NCI-H2196 treated with DMSO at 0.1 percent for 48 hours (cell line): Measurements from ENCODE around the gene DLG2.

Source experiments
- DNase-seq: peaks from one replicate; lab custom pipeline; 2025; ENCODE audit not compliant: unreplicated experiment; lab: John Stamatoyannopoulos, UW

The DLG2 gene

DNA sequence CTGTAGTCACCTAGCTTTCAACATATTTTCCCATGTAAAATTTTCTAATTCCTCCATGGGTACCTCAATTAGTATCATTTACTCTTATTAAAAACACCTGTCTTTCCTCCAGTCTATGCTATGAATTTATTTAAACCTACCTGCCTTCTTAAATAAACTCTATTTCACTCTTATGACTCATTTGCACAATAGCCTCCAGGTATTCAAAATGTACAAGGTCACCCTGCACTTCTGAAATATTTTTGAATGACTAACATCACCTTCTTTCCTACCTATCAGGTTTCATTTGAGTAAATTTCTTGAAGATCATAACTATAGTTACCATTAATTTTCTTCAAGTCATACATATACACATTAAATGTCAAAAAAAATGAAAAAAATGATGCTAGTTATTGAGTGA, 939.7 kb downstream of the DLG2 start:
- no peak for DNase-seq

DNA sequence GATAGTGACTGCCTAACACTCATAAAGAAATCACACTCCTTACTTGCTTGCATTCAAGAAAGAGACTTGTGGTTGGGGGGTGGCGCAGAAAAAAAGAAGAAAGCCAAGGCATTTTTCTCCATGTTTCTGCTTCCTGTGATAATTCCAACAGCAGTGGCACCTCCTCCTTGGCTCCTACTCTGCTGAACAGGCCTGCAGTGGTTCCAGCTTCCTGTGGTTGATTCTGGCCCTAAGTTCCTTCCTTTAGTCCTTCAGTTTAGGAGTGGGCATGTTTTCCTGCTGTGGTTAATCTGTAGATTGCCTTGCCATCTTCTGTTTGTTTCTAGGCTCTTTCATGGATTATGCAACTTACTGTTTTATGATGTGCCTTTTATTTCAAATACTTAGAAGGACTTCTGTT, 940.4 kb downstream of the DLG2 start:
- DNase-seq = no peak

DNA sequence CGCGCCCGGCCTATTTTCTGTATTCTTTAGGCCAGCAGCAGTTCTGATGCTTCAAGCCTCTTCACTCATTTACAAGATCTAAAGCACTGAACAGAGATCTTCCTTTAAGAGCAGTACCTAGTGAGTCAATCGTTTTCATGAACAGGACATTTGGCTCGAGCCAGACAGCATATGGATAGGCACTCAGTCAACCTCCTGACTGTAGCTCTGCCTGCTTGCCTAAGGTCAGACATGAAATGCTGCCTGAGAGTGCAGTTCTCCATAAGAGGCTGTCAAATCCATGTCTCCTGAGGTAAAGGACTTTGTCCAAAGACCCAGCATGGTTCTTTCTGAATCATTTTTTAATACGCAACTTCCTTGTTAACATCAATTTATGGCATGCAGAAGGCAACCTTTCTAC, 941.2 kb downstream of the DLG2 start:
- no peak for DNase-seq

DNA sequence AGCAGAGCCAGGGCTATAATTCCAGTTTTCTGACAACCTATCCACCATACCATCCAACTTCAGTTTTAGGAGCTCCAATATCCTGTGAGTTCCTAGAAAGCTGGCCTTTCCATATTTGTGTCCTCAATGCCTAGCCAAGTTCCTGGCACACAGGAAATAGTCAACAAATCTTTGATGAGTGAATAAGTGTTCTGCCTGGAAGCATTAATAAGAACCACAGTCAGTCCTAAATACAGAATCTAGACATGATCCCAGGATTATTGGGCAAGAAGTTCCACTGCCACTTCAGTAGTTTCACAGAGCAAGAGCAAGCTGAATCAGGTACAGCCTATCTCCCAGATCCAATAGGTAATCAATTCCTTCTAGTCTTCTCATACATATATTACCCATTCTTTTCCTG, 942.0 kb downstream of the DLG2 start:
- no peak for DNase-seq

DNA sequence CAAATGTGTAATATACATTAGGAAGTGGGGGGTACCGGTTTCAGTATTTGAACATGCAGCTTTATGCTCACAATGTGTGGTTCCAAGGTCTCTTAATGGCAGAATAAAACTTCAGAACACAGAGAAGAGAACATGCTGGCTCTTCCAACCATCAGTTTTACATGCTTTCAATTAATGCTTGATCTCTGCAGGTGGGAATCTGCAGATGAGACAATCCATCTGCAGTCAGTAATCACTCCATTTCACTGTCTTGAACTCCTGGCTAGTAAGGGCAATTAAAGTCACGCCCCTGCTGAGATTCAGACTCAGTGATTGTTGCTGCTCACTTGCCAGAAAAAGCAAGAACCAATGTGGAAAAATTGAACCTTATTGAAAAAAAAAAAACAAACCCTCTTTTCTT, 945.7 kb downstream of the DLG2 start:
- no peak for DNase-seq

DNA sequence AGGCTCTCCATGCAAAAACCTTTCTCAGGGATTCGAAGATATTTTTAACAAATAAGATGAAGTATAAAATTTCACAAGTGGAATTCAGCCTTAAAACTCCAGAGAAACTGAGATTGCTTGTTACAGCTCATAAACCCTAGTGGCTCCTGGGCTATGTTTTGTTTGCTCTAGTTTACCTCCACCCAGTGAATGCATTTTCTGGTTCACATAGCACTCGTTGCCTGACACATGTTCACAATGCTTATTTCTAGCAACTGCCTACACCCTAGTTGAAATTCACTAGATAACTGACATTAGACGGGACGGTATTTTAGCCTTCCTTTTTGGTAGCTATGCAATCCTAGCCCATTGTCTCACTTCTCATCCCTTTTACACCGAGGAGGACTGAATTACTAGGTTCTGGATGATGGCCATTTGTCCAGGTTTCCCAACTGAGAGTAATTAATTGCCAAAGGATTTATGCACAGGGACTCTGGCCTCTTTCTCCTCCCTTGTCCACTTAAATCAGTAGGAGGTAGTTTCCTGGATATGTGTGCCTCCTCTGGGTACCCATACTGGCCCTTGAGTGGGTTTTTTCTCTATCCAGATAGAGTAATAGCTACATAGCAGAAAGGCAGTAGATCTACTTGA, 951.6 kb downstream of the DLG2 start:
- DNase-seq = no peak

DNA sequence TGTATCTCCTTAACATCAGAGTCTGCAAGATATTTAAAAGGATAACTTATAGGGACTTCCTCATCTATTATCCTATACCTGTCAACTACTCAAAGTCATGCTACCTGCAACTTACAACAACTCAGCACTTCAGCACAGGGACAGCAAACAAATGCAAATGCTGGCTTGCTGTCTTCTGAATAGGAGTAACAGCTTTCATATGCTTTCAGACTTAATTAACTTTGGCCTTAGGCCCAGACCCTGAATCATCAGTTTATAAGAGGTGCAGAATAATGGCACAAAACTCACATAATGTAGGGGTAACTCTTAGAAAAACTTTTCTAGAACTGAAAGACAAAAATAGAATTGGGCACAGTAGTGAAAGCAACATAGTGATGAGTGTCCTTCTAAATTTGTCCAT, 953.4 kb downstream of the DLG2 start:
- no peak for DNase-seq

DNA sequence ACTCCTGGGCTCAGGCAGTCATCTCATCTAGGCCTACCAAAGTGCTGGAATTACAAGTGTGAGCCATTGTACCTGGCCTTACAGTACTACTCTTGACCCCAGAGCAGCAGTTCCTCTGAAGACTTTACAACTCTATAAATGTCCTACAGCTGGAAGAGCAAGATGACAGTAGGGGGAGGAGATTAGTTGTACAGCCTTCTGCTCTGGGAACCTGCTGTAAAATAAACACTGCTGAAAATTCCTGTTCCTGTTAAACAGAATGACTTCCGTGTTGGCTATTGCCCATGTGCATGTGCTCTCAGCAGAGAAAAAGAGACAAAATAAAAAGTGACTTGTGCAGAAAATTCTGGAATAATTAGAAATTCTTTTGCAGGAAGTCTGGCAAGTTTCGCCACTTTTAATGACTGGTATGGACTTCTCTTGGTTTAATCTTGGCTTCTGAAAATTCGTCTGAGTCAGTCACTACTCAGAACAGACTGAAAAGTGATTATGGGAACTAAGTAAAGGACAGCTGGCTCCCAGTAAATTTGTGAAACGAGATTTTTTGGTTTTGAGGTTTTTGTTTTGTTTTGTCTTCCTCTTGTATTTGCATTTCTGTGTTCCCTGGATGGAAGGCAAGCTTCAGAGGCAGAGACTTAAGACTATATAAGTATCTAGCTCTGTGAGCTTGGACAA, 955.7 kb downstream of the DLG2 start:
- DNase-seq = no peak

DNA sequence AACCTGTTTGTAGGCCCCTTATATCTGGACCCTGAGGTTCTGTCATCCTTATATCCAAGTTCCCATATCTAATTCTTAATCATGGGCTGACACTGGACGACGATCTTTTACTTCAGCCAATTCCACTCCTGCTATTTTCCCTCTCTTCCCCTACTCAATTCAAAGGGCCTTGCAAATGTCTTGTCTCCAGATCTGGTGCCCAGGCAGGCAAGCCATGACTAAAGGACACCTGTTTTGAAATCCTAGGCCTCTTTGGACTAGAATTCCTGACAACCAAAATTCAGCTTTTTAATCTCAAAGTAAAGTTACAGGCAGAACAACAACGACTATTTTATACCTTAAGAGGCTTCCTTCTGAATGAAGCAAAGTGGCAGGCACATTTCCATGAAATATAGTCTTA, 963.4 kb downstream of the DLG2 start:
- DNase-seq = no peak

DNA sequence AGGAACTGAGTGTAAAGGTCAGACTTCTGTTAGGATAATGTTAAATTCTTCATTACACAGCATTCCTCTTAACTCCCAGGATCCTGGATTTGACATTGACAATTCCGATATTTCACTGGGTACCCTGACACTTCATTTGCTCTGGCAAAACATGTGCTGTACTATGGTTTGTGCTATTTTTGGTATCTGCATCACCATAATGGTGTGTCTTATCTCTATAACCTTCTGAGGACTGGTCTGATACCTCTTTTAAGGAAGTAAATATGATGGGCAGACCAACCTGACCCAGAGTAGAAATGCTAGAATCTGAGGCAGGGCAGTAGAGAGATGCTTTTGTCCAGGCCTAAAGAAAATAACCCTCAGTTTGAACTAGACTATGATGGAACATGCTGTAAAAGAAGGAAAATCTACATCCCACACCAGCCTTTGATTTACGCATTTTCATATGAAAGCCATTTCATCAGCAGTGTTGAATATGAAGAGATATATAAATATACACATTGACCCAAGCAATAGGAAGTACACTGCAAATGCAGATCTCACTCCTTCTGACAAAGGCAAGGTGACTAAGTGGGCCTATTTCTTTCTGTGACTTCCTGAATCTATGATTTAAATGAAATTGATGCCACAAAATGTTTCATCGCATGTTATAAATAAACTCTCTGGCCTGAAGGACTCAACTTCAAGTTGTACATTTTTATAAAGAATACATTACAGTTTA, 966.7 kb downstream of the DLG2 start:
- no peak for DNase-seq

DNA sequence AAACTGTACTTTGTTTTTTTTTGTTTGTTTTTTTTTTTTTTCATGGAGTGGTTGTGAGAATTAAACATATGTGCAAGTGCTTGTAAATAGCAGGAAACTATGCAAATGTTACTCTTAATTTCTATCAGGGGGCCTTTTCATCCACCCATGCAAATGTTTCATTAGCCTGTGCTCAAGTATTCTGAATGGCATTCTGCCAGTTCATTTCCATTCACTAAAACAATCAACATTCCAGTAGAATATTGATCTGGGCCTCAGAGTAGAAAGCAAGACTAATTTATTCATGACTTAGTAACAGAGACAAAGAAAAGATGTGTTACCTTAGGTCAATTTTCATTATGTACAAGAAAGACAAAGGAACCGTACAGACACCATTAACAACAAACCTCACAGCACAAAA, 971.4 kb downstream of the DLG2 start:
- DNase-seq = no peak

DNA sequence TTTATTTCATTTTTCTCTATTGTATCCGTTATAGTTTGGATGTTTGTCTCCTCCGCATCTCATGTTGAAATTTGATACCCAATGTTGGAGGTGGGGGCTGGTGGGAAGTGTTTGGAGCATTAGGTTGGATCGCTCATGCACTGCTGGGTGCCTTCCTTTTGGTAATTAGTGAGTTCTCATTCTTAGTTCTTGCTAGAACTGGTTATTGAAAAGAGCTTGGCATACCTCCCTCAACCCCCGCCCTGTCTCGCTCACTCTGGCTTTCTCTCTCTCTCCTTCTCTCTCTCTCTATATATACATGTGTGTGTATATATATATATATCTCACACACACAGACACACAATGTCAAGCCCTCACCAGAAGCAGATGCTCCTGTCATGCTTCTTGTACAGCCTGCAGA, 978.7 kb downstream of the DLG2 start:
- no peak for DNase-seq

DNA sequence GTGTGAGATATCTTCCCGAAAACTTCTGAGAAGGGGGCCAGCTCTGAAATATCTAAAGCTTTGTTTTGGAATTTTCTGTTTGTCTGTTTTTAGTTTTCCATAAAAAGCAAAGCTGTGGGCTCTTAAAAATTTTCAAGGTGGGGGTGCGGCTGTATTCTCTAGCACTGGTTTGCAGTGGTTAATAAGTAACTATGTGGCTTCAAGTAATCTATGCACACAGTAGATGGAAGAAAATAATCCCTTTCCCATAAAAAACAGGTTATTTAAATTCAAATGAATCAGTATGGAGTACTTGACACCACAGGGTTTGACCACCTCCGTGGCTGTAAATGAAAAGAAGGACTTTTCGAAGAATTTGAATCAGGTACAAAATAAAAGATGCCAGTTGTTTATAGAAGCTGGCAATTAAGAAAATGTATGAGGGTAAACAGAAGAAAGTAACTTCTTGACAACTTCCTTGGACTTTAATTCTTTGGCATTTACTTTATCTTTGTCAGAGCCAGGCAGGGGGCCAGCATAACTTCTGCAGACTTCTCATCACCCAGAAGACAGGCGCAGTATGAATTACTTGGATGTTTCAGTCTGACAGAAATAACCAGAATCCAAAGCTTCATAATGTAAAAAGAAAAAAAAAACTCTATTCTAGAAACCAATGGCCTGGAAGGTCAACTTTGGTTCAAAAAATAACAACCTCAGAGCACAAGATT, 981.0 kb downstream of the DLG2 start:
- DNase-seq = no peak

DNA sequence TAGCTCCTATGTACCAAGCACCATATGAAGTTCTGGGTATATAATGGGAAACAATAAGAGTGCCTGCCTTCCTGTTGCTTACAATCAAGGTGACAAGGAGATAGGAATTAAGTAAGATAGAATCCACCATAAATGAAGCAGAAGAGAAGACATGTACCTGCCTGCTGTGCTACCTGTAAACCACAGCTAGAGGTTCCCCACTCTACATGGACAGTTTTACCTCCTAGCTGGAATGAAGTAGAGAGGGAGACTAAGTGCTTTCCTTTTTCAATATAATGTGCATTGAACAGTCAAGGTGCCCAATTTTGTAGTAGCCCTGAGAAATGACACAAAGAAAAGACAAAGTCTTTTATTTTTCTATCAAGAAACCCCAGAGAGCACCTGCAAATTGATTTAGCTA, 984.6 kb downstream of the DLG2 start:
- no peak for DNase-seq

DNA sequence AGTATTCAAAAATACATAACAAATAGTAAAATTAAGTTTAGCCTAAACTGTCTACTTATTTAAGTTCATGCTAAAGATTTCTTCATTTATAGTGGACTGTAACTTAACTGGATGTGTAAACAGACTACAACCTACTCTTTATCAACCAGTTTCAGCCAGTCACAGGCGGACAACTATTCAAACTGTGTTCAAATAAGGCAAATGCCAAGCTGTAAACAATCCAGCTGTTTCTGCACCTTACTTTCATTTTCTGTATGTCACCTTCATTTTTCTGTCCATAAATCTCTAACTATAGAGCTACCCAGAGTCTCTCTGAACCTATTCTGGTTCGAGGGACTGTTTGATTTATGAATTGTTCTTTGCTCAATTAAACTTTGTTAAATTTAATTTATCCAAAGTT, 992.8 kb downstream of the DLG2 start:
- no peak for DNase-seq

DNA sequence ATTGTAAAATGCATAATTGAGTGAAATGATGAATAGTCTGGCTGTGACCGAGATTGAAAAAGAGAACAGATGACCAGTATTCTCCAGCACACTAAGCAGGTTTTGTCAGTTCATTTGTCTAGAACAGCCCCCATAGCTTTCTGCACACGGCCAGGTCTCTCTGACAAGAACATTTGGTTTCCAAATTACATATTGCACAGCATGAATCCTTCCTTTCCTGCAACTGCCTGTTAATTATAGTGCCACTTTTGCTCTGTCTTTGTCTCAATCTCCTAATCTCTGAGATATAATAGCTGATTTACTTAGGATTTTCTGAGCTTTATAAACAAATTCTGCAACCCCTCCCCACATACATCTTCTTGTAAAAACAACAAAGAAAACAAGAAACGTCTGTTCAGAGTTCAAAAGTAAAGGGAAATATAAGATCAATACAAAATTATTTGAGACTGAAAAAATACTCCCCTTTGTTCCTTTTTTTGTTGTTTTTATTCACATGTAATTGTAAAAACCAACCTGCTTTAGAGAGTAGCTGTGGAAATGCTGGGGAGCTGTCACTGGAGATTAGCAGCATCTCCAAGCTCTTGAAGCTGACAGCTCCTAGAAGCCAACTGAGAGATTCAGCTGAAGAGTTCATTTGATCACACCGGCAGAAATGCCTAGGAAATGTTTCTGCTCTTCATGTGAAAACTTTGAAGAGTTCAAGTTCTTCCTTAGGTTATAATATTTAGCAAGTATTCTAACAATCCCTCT, 998.1 kb downstream of the DLG2 start:
- no peak for DNase-seq

DNA sequence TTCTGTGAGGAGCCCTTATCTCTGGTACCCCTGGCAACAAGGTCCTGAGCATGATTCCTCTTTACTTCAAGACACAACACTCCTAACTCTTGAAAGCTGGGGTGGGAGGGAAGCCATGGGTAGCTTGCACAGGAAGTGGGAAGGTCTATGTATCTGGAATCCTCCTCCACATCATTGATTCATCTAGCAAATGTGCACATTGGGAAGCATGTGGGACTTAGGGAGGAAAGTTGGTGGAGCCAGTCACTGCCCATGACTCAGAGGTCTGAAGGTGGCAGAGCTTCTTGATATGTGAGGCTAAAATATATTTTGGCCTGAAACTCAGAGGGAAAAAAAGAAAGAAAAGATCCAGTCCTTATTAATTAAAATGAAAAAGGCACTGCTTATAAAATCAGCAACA, 1000.9 kb downstream of the DLG2 start:
- no peak for DNase-seq

DNA sequence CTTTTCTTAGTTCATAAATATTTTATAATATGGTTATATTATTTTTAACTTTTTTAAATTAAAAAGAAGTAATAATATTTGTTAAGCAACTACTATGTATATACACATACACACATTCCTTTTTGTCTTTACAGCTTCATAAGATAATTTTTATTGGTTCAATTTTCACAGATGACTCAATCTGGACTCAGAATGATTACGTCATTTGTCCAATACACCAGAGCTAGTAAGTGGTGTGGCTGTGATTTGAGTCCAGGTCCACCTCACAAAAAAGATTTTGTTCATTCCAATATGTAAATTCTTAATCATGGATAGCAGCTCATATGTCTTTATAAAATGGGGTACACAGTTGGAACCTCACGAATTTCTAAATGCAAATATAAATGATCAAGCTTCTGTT, 1014.5 kb downstream of the DLG2 start:
- no peak for DNase-seq

DNA sequence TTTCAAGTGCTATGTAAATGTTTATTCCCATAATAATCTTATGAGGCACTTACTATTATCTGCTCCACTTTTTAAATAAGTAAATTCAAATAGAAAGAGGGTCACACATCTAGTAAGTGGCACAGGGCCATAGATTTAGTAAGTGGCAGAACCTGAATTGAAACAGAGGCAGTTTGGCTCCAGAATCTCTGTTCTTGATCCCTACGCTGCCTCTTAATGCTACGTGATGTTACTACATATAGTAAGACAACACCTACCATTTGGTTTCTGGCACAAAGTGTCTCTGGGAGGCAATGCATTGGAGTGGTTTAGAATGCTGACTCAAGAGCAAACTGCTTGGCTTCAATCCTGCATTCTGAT, 1018.3 kb downstream of the DLG2 start:
- DNase-seq = no peak

DNA sequence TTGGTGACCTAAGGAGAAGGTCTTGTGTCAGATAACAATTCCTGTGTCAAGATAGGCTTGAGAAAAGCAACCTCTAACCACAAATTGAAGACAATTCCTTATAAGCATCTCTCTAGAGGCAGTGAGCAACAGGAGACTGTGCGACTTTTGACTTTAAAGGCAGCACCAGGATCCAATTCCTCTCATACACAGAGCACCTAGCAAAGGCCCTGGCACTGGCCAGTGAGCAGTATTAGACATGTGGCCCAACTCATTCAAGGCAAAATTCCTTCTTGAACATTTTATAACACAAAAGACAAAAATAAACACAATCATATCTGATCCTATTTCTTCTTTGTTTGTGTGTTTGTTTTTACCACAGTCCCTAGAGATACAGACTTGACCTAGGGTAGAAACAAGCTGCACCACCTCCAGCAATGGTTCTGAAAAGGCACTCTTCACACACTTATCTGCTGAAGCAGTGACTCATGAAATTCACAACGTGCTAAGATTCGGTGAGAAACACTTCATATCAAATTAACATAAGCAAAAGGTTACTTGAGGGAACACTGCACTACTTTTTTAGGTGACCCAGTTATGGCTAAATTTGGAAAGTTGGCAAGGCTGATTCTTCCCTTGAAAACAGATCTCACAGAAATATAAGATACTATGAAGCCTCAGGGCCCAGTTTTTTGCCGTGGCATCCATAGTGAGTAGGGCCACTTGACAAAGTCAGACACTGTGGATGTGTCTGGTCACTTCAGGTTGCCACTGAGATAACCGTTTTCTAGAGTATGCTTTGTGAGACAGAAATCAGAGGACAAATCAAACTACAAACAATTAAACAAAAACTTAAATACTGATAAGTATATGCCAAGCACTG, 1018.9 kb downstream of the DLG2 start:
- no peak for DNase-seq
